T-helper 9 cell (primary cell): ENCODE results near the gene BLCAP.
"Not testable (repeated sequence)": the region's sequence is repeated elsewhere in the genome, so short reads cannot be mapped to it uniquely, and the experiment has no call there.

ENCODE experiments used
- DNase-seq: peaks from one replicate; pipeline ENCODE4 v3.0.0-alpha.2; 2020

The BLCAP gene

GRCh38 chr20:37513779-37514359, 13.8 kb downstream of the BLCAP start:
- DNase-seq = no peak

DNA sequence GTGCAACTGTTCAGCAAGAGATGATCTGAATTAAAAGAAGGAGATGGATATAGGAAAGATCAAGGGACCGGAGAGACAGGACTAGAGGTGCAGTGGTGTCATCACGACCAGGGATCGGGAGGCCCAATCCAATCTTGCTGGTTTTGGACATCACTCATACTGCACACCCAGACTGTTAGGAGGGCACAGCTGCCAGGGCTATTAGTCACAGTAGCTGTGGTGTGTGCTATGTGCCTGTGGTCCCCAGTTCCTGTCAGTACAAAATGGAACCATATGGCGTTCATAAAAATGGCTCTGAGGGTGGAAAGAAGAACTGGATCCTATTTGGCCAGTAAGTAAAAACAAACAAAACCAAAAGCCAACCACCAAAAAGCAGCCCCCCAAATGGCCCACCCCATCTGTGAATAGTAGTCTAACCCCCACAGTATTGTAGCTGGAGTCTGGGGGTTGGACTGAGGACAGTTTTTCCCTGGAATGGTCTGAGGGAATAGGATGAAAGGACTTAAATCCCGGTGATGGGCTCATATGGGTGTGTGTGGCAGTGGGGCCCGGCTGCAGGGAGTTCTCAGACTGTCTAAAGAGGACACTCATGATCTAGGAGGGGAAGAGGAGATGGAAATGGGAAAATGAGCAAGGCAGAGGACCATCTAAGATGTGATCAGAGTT, 15.9 kb downstream of the BLCAP start:
- DNase-seq = no peak

DNA sequence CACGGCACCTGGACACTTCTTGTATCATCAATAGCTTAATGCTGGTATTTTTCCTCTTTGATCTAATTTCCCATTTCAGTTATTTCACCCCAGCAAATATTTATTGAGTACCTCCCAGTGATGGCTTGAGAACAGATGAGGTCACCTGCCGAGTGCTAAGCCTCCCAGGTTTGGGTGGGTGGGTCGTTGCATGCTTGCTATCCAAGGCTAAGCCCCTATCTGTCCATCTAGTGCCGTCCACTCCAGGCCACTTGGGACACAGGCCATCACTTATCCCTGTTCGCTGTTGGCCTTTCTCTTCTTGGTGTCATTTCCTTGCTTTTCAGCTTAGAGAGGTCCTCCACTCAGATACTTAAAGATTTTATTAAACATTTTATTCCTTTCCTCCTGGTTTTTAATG, 17.4 kb downstream of the BLCAP start:
- no peak for DNase-seq

GRCh38 chr20:37506152-37506725, 21.4 kb downstream of the BLCAP start:
- no peak for DNase-seq

- DNase-seq = no peak
Observed at GRCh38 chr20:37505263-37506151, 22.2 kb downstream of the BLCAP start.

DNA sequence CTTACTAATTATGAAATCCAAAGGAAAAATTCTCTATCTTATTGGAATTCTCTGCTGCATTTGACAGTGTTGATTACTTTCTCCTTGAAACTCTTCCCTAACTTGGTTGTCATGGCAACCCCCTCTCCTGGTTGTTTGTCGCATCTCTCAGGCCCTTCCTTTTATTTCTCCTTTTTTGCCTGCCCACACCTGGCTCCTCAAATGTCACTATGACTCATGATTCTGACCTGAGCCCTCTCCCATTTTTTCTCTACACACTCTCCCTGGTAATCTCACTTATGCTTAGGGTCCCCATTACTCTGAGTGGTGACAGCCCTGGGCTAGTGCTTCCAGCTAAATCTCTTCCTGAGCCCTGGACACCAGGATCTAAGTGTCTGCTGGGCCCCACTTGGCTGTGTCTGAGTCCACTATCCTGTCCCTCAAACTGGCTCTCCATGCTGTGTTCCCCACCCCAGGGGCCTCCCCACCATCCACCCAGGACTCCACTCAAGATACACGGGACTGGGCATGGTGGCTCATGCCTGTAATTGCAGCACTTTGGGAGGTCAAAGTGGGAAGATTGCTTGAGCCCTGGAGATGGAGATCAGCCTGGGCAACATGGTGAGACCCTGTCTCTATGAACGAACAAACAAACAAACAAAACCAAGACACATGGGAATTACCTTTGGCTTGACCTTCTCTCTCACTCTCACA, 23.1 kb downstream of the BLCAP start:
- DNase-seq = no peak

GRCh38 chr20:37503256-37503927, 24.3 kb downstream of the BLCAP start:
- no peak for DNase-seq

DNA sequence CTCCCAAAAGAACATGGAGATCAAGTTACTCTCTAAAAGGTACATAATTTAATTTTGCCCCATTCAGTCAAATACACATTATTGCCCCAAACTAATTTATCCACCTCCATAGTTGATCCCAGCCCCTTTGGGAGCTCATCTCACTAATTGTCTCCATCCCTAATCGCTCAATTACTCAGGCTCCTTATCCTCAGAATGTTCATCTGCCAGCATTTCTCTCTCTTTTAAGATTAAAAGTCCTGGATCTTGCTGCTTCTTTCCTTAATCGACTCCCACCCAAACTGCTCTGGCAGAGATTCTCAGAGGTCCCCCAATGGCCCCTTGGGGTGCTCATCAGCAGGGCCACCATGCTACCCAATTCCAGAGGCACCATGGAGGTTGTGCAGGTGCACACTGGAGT, 25.0 kb downstream of the BLCAP start:
- no peak for DNase-seq

GRCh38 chr20:37501940-37502339, 25.7 kb downstream of the BLCAP start:
- no peak for DNase-seq

DNA sequence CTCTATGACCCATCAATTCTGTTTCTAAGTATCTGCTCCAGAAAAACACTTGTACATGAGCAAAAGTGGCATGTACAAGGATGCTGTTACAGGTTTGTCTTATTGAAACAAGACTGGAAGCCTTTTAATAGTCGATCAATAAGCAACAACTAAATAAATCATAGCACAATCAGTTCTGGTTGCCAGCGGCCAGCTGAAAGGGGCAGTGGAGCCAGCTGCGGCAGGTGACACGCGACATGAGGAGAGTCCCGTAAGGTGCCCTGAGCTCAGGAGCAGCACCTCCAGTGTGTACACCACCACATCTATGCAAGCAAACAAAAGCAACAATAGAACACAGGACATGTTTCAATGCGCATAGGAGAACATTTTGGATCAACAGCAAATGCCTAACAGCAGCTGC, 27.4 kb downstream of the BLCAP start:
- no peak for DNase-seq

DNA sequence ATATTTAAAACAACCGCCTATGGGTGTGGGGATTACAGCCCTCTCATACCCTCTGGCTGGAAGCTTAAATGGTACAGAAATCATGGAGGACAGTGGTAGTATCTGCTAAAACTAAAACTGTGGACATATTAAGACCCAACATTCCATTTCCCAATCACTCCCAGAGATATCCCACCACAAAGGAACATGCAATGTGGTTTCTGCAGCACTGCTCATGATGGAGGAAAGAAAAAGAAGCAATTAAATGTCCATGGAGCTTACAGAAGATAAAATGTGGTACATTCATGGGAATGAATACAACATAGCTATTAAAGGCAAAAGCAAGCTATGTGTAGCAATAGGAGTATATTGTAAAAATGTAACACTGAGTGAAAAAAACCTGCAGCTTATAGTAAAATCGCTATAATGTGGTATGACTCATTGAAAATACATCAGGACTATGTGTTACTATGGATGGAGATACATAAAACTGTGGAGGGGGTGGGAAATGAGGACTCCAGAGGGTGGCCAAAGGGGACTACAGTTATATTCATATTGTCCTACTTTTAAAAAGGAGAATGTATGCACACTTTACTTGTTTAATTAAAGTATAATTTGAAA, 29.5 kb downstream of the BLCAP start:
- no peak for DNase-seq

GRCh38 chr20:37494796-37495195, 32.9 kb downstream of the BLCAP start:
- no peak for DNase-seq

DNA sequence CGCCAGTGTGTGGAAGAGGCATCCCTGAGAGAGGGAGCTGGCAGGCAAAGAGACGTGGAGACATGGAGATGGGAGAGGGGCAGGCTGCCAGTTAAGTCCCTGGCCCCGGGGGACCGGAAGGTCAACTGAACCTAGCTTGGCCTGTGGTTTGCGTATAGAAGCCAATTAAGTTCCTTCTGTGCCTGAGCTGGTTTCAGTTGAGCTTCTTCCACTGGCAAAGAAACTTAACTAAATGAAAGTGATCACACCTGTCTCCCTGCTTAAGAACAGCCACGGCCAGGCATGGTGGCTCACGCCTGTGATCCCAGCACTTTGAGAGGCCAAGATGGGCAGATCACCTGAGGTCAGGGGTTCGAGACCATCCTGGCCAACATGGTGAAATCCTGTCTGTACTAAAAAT, 33.4 kb downstream of the BLCAP start:
- DNase-seq = no peak

GRCh38 chr20:37492945-37493344, 34.7 kb downstream of the BLCAP start:
- DNase-seq = no peak

DNA sequence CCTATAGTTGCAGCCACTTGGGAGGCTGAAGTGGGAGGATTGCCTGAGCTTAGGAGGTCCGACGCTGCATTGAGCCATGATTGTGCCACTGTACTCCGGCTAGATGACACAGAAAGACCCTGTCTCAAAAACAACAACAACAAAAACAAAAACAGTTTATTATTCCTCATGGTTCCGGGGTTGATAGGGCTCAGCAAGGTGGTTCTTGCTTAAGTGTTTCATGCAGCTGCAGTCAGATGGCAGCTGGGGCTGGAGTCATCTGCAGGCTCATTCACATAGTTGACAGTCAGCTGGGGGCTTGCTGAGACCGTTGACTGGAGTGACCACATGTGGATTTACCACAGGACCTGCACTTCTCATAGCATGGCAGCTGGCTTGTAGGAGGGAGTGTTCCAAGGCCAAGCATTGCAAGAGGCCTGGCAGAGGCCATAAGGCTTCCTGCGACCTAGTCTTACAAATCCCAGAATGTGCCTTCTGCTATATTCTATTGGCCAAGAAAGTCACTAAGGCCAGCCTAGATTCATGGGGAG, 35.5 kb downstream of the BLCAP start:
- DNase-seq = no peak

DNA sequence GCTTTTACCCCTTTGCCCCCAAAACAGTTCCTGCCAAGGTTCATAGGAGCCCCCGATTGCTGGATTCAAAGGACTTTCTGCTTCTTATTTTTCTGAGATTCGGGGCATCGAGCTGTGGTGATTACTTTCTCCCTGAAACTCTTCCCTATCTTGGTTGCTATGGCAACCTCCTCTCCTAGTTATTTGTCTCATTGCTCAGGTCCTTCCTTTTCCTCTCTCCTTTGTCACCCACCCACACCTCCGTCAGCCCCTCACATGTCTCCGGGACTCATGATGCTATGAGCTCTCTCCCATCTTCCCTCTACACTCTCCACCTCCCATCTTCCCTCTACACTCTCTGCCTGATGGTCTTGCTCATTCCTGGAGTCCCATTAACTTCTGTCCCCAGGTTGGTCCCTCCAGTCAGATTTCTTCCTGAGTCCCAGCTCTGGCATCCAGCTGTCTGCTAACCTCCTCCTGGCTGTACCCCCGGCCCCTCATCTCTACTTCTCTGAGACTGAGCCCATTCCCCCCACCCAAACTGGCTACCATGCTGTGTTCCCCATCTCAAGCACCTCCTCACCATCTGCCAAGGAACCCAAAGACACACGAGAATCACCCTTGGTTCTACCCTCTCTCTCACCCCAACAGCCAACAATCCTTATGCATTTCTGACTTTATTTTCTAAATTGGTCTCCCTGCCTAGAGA, 36.9 kb downstream of the BLCAP start:
- no peak for DNase-seq

DNA sequence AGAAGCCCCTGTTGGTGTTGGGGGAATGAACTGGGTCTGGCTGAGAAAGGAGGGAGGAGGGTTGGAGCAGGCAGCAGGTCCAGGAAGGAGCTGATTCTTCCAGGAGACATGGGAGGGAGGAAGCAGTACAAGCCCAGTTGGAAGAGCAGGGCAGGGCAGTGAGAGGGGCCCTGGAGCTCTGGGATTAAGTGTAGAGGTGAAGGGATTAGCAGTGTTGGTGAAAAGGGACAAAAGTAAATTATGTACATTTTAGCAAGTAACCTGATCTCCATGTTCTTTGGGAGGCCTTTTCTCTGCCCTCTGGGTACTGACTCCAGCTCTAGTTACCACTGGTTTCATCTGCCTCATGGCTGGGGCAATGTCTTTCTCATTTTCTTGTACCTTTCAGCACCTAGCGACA, 41.5 kb downstream of the BLCAP start:
- DNase-seq = not testable (repeated sequence)

- DNase-seq = no peak
Observed at GRCh38 chr20:37484331-37484730, 43.3 kb downstream of the BLCAP start.

DNA sequence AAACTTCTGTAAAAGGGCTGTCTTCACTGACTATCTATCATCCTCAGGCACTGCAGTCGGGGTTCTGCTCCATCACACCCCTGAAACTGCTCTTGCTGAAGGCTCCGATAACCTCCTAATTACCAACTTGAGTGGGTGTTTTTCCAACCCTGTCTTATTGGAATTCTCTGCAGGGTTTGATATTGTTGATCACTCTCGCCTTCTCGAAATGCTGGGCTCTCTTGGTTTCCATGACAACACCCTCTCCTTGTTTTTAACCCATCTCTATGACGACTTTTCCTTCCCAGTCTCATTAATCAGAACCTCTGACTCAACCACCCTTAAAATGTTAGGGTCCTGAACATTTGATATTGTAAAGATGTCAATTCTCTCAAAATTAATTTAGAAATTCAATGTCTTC, 46.1 kb downstream of the BLCAP start:
- no peak for DNase-seq

DNA sequence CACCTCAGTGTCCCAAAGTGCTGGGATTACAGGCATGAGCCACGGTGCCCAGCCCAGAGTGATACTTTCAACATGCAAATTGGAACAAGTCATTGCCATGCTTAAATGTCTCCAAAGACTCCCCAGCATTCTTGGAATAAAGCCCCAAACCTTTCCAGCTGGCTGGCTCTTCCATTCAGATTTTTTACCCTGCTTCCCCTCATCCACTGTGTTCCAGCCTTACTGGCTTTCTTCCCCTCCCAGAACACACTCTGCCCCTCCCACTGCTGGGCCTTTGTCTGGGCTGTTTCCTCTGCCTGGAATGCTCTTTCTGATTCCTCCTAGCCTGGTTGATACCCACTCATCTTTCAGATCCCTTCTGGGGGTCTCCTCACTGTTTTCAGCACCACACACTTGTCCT, 46.8 kb downstream of the BLCAP start:
- DNase-seq = no peak
